ENCODE results near the gene GRID1.
A peak's percentile ranks its signal among the peaks of the same experiment; 100 is the strongest.

Gene GRID1

DNA sequence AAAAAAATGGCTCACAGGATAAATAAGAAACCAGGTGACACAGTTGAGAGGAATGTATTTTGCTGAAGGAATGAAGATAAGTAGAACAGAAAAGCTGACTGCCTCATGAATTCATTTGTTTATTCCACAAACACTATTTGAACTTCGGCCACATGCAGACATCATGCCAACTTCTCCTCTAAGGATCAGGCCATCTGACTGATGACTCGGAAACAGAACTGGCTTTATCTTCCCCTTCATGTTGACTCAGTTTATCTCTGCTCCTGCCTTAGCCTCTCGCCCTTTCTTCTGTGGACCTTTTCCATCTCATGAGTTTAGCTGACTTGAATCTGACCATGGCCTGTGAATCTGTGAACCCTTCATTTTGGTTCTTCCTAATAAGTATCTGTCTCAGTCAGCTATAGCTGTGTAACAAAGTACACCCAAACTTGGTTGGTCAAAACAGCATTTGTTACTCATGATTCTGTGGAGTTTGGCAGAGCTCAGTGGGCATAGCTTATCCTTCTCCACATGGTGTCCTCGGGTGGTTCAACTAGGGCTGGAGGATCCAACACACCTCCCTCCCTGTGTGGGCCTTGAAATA lies 44.0 kb upstream of the GRID1 start:
- H3K4me2 ChIP-seq (ENCODE audit: low read depth, low read length), result peak overlapping the region; percentile 82
- H3K4me1 ChIP-seq (ENCODE audit: low read length), result peaks cover 35% of the 10 kb centered on the region
- no peaks in the 10 kb centered on the region for H3K9me3 ChIP-seq (replicated peaks; ENCODE audit: insufficient read depth, low read length)
- H2AFZ ChIP-seq (ENCODE audit: low read length), result peak overlapping the region; percentile 64
- H3K9ac ChIP-seq (ENCODE audit: low read length), result peak overlapping the region; percentile 54
- H4K20me1 ChIP-seq (ENCODE audit: insufficient read depth, low read length), result no peaks in the 10 kb centered on the region
- H3K4me3 ChIP-seq (ENCODE audit: low read length), result peak overlapping the region; percentile 43
- no peaks in the 10 kb centered on the region for H3K79me2 ChIP-seq (ENCODE audit: low read length)
- TF ChIP-seq, protein P1, sequence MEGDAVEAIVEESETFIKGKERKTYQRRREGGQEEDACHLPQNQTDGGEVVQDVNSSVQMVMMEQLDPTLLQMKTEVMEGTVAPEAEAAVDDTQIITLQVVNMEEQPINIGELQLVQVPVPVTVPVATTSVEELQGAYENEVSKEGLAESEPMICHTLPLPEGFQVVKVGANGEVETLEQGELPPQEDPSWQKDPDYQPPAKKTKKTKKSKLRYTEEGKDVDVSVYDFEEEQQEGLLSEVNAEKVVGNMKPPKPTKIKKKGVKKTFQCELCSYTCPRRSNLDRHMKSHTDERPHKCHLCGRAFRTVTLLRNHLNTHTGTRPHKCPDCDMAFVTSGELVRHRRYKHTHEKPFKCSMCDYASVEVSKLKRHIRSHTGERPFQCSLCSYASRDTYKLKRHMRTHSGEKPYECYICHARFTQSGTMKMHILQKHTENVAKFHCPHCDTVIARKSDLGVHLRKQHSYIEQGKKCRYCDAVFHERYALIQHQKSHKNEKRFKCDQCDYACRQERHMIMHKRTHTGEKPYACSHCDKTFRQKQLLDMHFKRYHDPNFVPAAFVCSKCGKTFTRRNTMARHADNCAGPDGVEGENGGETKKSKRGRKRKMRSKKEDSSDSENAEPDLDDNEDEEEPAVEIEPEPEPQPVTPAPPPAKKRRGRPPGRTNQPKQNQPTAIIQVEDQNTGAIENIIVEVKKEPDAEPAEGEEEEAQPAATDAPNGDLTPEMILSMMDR (IDR thresholded peaks at IDR 0.05; ENCODE audit: low read length), result no peak
- TF ChIP-seq EZH2 (optimal IDR thresholded peaks at IDR 0.05; ENCODE audit: low read depth, low read length) (no peak), EZH2phosphoT487 (IDR thresholded peaks at IDR 0.05; ENCODE audit: low read length) (no peak)
- DNase-seq, result no peak
- H3K27ac ChIP-seq (ENCODE audit: low read length), result peak overlapping the region; percentile 91
- H3K27me3 ChIP-seq (replicated peaks; ENCODE audit: insufficient read depth, low read length), result no peaks in the 10 kb centered on the region
- no peaks in the 10 kb centered on the region for H3K9me2 ChIP-seq (replicated peaks; ENCODE audit: insufficient read depth, low read length)
- H3K36me3 ChIP-seq (replicated peaks; ENCODE audit: insufficient read depth, low read length), result no peaks in the 10 kb centered on the region
- H3F3A ChIP-seq (ENCODE audit: insufficient read depth, low read length), result peaks cover 37% of the 10 kb centered on the region

DNA sequence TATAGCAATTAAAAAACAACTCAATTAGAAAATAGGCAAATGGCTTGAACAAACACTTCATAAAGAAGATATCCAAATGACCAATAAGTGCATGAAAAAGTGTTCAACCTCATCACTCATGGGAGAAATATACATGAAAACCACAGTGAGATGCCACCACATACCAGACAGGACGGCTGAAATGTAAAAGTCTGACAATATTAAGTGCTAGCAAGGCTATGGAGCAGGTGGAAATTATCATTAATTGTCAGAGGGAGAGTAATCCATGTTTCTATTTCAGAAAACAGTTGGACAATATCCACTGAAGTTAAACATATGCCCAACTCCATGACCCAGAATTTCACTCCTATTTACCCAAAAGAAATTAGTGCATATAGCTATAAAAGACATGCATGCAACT lies 42.6 kb upstream of the GRID1 start:
- H4K20me1 ChIP-seq (ENCODE audit: insufficient read depth, low read length), result no peaks in the 10 kb centered on the region
- no peak for DNase-seq
- no peaks in the 10 kb centered on the region for H3K36me3 ChIP-seq (replicated peaks; ENCODE audit: insufficient read depth, low read length)
- H2AFZ ChIP-seq (ENCODE audit: low read length), result no peak overlapping the region
- H3K4me2 ChIP-seq (ENCODE audit: low read depth, low read length), result no peak overlapping the region
- H3K4me3 ChIP-seq (ENCODE audit: low read length), result no peak overlapping the region
- peaks cover 37% of the 10 kb centered on the region for H3F3A ChIP-seq (ENCODE audit: insufficient read depth, low read length)
- no peak overlapping the region for H3K27ac ChIP-seq (ENCODE audit: low read length)
- H3K4me1 ChIP-seq (ENCODE audit: low read length), result peaks cover 27% of the 10 kb centered on the region
- no peak overlapping the region for H3K9ac ChIP-seq (ENCODE audit: low read length)
- no peaks in the 10 kb centered on the region for H3K9me3 ChIP-seq (replicated peaks; ENCODE audit: insufficient read depth, low read length)
- H3K27me3 ChIP-seq (replicated peaks; ENCODE audit: insufficient read depth, low read length), result no peaks in the 10 kb centered on the region
- H3K9me2 ChIP-seq (replicated peaks; ENCODE audit: insufficient read depth, low read length), result no peaks in the 10 kb centered on the region
- H3K79me2 ChIP-seq (ENCODE audit: low read length), result no peaks in the 10 kb centered on the region
- TF ChIP-seq EZH2 (optimal IDR thresholded peaks at IDR 0.05; ENCODE audit: low read depth, low read length) (no peak), EZH2phosphoT487 (IDR thresholded peaks at IDR 0.05; ENCODE audit: low read length) (no peak)
- TF ChIP-seq, protein P1 (IDR thresholded peaks at IDR 0.05; ENCODE audit: low read length), result no peak

DNA sequence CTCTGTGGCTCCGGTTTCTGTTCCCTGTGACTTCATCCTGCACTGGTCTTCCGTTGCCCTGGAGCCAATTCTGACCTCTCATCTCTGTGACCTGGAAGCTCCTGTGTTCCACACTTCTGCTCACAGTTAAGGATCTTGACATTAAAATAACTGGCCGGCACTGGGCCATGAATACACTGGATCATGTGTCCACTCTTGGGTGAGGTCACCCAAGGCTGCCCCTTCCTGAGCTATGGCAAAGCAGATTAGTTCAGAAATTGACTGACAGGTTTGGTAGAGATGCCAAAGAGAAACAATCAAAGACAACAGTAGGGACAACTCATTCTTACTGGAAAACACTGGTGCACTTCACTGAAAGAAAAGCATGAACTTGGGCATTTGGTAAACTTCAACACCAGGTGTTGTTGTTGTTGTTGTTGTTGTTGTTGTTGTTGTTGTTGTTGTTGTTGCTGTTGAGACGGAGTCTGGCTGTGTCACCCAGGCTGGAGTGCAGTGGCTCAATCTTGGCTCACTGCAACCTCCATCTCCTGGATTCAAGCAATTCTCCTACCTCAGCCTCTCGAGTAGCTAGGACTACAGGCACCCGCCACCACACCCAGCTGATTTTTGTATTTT lies 36.7 kb upstream of the GRID1 start:
- DNase-seq, result no peak
- H3K27ac ChIP-seq (ENCODE audit: low read length), result no peak overlapping the region
- H3K9me3 ChIP-seq (replicated peaks; ENCODE audit: insufficient read depth, low read length), result no peaks in the 10 kb centered on the region
- H3K36me3 ChIP-seq (replicated peaks; ENCODE audit: insufficient read depth, low read length), result no peaks in the 10 kb centered on the region
- no peaks in the 10 kb centered on the region for H3K9me2 ChIP-seq (replicated peaks; ENCODE audit: insufficient read depth, low read length)
- peaks cover 9% of the 10 kb centered on the region; the same call in 1 of the 2 replicates for H3F3A ChIP-seq (ENCODE audit: insufficient read depth, low read length)
- H3K4me1 ChIP-seq (ENCODE audit: low read length), result peaks cover 4% of the 10 kb centered on the region; the same call in 1 of the 2 replicates
- H4K20me1 ChIP-seq (ENCODE audit: insufficient read depth, low read length), result no peaks in the 10 kb centered on the region
- no peaks in the 10 kb centered on the region for H3K79me2 ChIP-seq (ENCODE audit: low read length)
- H3K27me3 ChIP-seq (replicated peaks; ENCODE audit: insufficient read depth, low read length), result no peaks in the 10 kb centered on the region
- no peak overlapping the region for H3K4me2 ChIP-seq (ENCODE audit: low read depth, low read length)
- TF ChIP-seq EZH2phosphoT487 (IDR thresholded peaks at IDR 0.05; ENCODE audit: low read length) (no peak), EZH2 (optimal IDR thresholded peaks at IDR 0.05; ENCODE audit: low read depth, low read length) (no peak)
- TF ChIP-seq, protein P1 (IDR thresholded peaks at IDR 0.05; ENCODE audit: low read length), result no peak
- H3K4me3 ChIP-seq (ENCODE audit: low read length), result no peak overlapping the region
- H3K9ac ChIP-seq (ENCODE audit: low read length), result no peak overlapping the region
- no peak overlapping the region for H2AFZ ChIP-seq (ENCODE audit: low read length)
